Measurements from ENCODE around the gene MEA1. TPM values are rescaled to one million over a fixed set of nuclear protein-coding genes. Genes with fewer than 3 reads are reported as not detected.

Gene MEA1
- total and polyA plus RNA-seq, 2 of the 4 experiments (the other 2 are of a cell fraction): 116 to 126 TPM

DNA sequence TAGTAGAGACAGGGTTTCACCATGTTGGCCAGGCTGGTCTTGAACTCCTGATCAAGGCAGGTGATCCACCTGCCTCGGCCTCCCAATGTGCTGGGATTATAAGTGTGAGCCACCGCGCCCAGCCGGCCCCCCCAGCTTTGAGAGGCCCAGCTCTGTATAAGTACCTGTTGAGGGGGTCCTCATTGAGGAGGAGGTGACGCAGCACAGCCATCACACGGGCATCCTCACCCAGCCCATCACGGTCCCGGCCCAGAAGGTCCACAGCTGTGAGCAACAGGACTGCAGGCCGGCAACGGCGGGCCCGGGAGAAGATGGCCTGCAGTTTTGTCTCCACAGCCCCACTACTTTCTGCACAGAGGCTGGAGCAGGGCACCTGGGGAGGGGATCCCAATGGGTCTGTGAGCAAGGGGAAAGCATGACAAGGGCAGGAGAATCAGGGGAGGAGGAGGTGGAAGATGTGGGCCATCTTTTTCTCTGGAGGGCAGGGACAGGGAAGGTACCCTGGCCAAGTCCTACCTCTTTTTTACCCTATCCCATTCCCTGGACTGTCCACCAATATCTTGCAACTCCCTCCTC, 45.5 kb downstream of the MEA1 start:
- no peak overlapping the region for H3K27ac ChIP-seq (ENCODE audit: insufficient read depth, low read length)
- H3K23ac ChIP-seq (ENCODE audit: low read depth, low read length): no peak overlapping the region
- peaks cover 45% of the 10 kb centered on the region for H3K36me3 ChIP-seq (ENCODE audit: control insufficient read depth, insufficient read depth, low read length)
- H3K4me1 ChIP-seq (ENCODE audit: control insufficient read depth, insufficient read depth, low read length): peaks cover 18% of the 10 kb centered on the region
- no peak overlapping the region for H3K4me3 ChIP-seq (ENCODE audit: insufficient read depth, low read depth, low read length)
- H3K9me1 ChIP-seq (ENCODE audit: insufficient read depth, low read length): peaks cover 26% of the 10 kb centered on the region
- H2AFZ ChIP-seq (replicated peaks; ENCODE audit: low read length, poor library complexity): no peak overlapping the region
- H4K20me1 ChIP-seq (ENCODE audit: insufficient read depth, low read length): peaks cover 9% of the 10 kb centered on the region; the same call in 1 of the 2 replicates
- H3K9me3 ChIP-seq (ENCODE audit: control insufficient read depth, insufficient read depth, low read length): no peaks in the 10 kb centered on the region
- ChIA-PET CTCF (no interaction called here), POLR2A (ENCODE audit: unreplicated experiment) (no interaction called here)
- H2BK15ac ChIP-seq (ENCODE audit: low read depth, low read length): no peak overlapping the region
- no peak overlapping the region for H4K91ac ChIP-seq (ENCODE audit: insufficient read depth, low read depth, low read length)
- H2AK9ac ChIP-seq (replicated peaks; ENCODE audit: low read depth, low read length, poor library complexity): no peak overlapping the region
- no peak overlapping the region for H3K4ac ChIP-seq (ENCODE audit: low read depth, low read length)
- no peak overlapping the region for H3K56ac ChIP-seq (ENCODE audit: extremely low read depth, insufficient read depth, low read length)
- no peak overlapping the region for H3K9ac ChIP-seq (ENCODE audit: low read depth, low read length)
- H2AK5ac ChIP-seq (ENCODE audit: low read depth, low read length): no peak overlapping the region
- in situ Hi-C loops (cut with MboI; ENCODE audit: low sequenced_read_pairs) (no loop called here), dilution Hi-C loops (cut with HindIII; ENCODE audit: low sequenced_read_pairs, unreplicated experiment) (no loop called here), intact Hi-C loops (cut with micrococcal nuclease) (no loop called here)
- no peak overlapping the region for H2BK5ac ChIP-seq (ENCODE audit: low read depth, low read length, poor library complexity, severe bottlenecking)
- H3K4me2 ChIP-seq (ENCODE audit: low read depth, low read length): no peak overlapping the region
- no peak overlapping the region for H4K8ac ChIP-seq (ENCODE audit: low read depth in 2 of 2, low read length in 2 of 2)
- H2BK120ac ChIP-seq (ENCODE audit: low read depth, low read length): no peak overlapping the region
- TF ChIP-seq POLR2A (IDR thresholded peaks at IDR 0.05; ENCODE audit: low read depth, low read length): no peak
- TF ChIP-seq SMC3 (IDR thresholded peaks at IDR 0.05; ENCODE audit: low read depth, low read length): no peak
- TF ChIP-seq FOS (IDR thresholded peaks at IDR 0.05; ENCODE audit: low read depth, low read length): no peak
- TF ChIP-seq CEBPB (IDR thresholded peaks at IDR 0.05; ENCODE audit: low read depth, low read length): no peak
- TF ChIP-seq RFX5 (IDR thresholded peaks at IDR 0.05; ENCODE audit: low read depth, low read length): no peak
- TF ChIP-seq, protein P1, sequence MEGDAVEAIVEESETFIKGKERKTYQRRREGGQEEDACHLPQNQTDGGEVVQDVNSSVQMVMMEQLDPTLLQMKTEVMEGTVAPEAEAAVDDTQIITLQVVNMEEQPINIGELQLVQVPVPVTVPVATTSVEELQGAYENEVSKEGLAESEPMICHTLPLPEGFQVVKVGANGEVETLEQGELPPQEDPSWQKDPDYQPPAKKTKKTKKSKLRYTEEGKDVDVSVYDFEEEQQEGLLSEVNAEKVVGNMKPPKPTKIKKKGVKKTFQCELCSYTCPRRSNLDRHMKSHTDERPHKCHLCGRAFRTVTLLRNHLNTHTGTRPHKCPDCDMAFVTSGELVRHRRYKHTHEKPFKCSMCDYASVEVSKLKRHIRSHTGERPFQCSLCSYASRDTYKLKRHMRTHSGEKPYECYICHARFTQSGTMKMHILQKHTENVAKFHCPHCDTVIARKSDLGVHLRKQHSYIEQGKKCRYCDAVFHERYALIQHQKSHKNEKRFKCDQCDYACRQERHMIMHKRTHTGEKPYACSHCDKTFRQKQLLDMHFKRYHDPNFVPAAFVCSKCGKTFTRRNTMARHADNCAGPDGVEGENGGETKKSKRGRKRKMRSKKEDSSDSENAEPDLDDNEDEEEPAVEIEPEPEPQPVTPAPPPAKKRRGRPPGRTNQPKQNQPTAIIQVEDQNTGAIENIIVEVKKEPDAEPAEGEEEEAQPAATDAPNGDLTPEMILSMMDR (conservative IDR thresholded peaks at IDR 0.05; ENCODE audit: low read depth, low read length): no peak
- TF ChIP-seq NFE2L2 (IDR thresholded peaks at IDR 0.05; ENCODE audit: low read depth, low read length): no peak
- no peak for TF ChIP-seq MAFK (IDR thresholded peaks at IDR 0.05; ENCODE audit: low read depth, low read length)
- no peak for TF ChIP-seq CHD1 (IDR thresholded peaks at IDR 0.05; ENCODE audit: low read depth, low read length)
- TF ChIP-seq MXI1 (IDR thresholded peaks at IDR 0.05; ENCODE audit: borderline replicate concordance, low read depth, low read length): no peak
- TF ChIP-seq BHLHE40 (IDR thresholded peaks at IDR 0.05; ENCODE audit: low read depth, low read length): no peak
- TF ChIP-seq, protein P2, sequence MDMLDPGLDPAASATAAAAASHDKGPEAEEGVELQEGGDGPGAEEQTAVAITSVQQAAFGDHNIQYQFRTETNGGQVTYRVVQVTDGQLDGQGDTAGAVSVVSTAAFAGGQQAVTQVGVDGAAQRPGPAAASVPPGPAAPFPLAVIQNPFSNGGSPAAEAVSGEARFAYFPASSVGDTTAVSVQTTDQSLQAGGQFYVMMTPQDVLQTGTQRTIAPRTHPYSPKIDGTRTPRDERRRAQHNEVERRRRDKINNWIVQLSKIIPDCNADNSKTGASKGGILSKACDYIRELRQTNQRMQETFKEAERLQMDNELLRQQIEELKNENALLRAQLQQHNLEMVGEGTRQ (IDR thresholded peaks at IDR 0.05; ENCODE audit: low read depth, low read length): no peak
- TF ChIP-seq, protein P3, sequence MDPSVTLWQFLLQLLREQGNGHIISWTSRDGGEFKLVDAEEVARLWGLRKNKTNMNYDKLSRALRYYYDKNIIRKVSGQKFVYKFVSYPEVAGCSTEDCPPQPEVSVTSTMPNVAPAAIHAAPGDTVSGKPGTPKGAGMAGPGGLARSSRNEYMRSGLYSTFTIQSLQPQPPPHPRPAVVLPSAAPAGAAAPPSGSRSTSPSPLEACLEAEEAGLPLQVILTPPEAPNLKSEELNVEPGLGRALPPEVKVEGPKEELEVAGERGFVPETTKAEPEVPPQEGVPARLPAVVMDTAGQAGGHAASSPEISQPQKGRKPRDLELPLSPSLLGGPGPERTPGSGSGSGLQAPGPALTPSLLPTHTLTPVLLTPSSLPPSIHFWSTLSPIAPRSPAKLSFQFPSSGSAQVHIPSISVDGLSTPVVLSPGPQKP (IDR thresholded peaks at IDR 0.05; ENCODE audit: borderline replicate concordance, low read depth, low read length): no peak
- no peak for TF ChIP-seq RCOR1 (IDR thresholded peaks at IDR 0.05; ENCODE audit: insufficient replicate concordance, low read length)
- no peak for TF ChIP-seq RAD21 (IDR thresholded peaks at IDR 0.05; ENCODE audit: low read length)
- TF ChIP-seq MAZ (IDR thresholded peaks at IDR 0.05; ENCODE audit: borderline replicate concordance, low read depth, low read length): no peak
- H4K5ac ChIP-seq (ENCODE audit: low read depth, low read length): no peak overlapping the region
- H3K14ac ChIP-seq (replicated peaks; ENCODE audit: low read depth, low read length): no peak overlapping the region
- no peak for ATAC-seq (ENCODE audit: low read depth)
- no TSS peak for BruUV-seq (replicated peaks)
- H3K27me3 ChIP-seq (ENCODE audit: control insufficient read depth, insufficient read depth, low read length): no peaks in the 10 kb centered on the region
- peaks cover 4 to 28% of the 10 kb centered on the region in 2 experiments; a peak in 3 of 4 replicates for H3K79me1 ChIP-seq (ENCODE audit: low read depth in 1 of 2, low read length in 2 of 2)
- H2BK20ac ChIP-seq (ENCODE audit: low read depth, low read length): no peak overlapping the region
- DNase-seq: no peak
- H3K18ac ChIP-seq (ENCODE audit: low read depth, low read length): no peak overlapping the region
- WGBS, 2 experiments (ENCODE audit: extremely low coverage in 2 of 2, insufficient read length in 1 of 2): 100% methylated on average over 1 of the region's 12 CpGs; no CpG with 5 or more reads in 1 of the 2 experiments

All from IMR-90 (cell line).